Neuronal stem cell (in vitro differentiated cells): Measurements from ENCODE around the gene GRIA1.

Experiments used
- DNase-seq: peaks from one replicate; pipeline ENCODE4 v3.0.0-alpha.2; 2013; ENCODE audit warnings: low spot score
- H2AFZ ChIP-seq: one replicate; pipeline ENCODE4 v1.6.1; 2013; ENCODE audit warnings: mild to moderate bottlenecking, low read length, inconsistent platforms
- H2AK5ac ChIP-seq: 2 replicates; pipeline ENCODE4 v1.6.1; 2013; ENCODE audit warnings: low read depth, mild to moderate bottlenecking, inconsistent platforms, low read length, moderate library complexity, mixed read lengths
- H2BK120ac ChIP-seq: 2 replicates; pipeline ENCODE4 v1.6.1; 2013; ENCODE audit warnings: low read depth, mild to moderate bottlenecking, inconsistent platforms, low read length, moderate library complexity, mixed read lengths
- H2BK12ac ChIP-seq: one replicate; pipeline ENCODE4 v1.6.1; 2013; ENCODE audit warnings: low read length, inconsistent platforms
- H2BK15ac ChIP-seq: 2 replicates; pipeline ENCODE4 v1.6.1; 2013; ENCODE audit warnings: mild to moderate bottlenecking, low read length, inconsistent platforms, mixed read lengths
- H2BK5ac ChIP-seq: one replicate; pipeline ENCODE4 v1.6.1; 2013; ENCODE audit warnings: inconsistent platforms, mild to moderate bottlenecking, low read length, moderate library complexity
- H3K14ac ChIP-seq: one replicate; pipeline ENCODE4 v1.6.1; 2013; ENCODE audit warnings: low read length, inconsistent platforms
- H3K18ac ChIP-seq: 2 replicates; pipeline ENCODE4 v1.6.1; 2013; ENCODE audit warnings: low read length, inconsistent platforms
- H3K23ac ChIP-seq: 2 replicates; pipeline ENCODE4 v1.6.1; 2013; ENCODE audit warnings: low read depth, mild to moderate bottlenecking, mixed read lengths, low read length, inconsistent platforms; ENCODE audit not compliant: poor library complexity
- H3K27ac ChIP-seq: replicated peaks from 3 replicates; pipeline ENCODE4 v1.5.1; 2013; ENCODE audit warnings: low read length, inconsistent platforms
- H3K27me3 ChIP-seq, 3 experiments: 2 replicates each; pipeline ENCODE4 v1.6.1; 2013; ENCODE audit warnings: low read length in 3 of 3, mild to moderate bottlenecking in 2 of 3, inconsistent platforms in 1 of 3, low read depth in 1 of 3, mixed read lengths in 1 of 3, moderate library complexity in 1 of 3; ENCODE audit not compliant: control insufficient read depth in 3 of 3, insufficient read depth in 3 of 3
- H3K36me3 ChIP-seq, 2 donors: replicated peaks in 1 of 2; 2 replicates each; pipeline ENCODE4 v1.6.1; 2013; ENCODE audit warnings: low read length in 2 of 2; ENCODE audit not compliant: control insufficient read depth in 2 of 2, insufficient read depth in 2 of 2
- H3K4ac ChIP-seq: 2 replicates; pipeline ENCODE4 v1.6.1; 2013; ENCODE audit warnings: inconsistent platforms, mild to moderate bottlenecking, low read length, moderate library complexity
- H3K4me1 ChIP-seq, 2 donors: 1 replicate in 1 of 2; 2 replicates in 1 of 2; pipeline ENCODE4 v1.6.1; 2013; ENCODE audit warnings: low read length in 2 of 2, low read depth in 1 of 2; ENCODE audit not compliant: control insufficient read depth in 2 of 2, insufficient read depth in 1 of 2
- H3K4me2 ChIP-seq: one replicate; pipeline ENCODE4 v1.6.1; 2013; ENCODE audit warnings: mild to moderate bottlenecking, low read length, inconsistent platforms; ENCODE audit not compliant: insufficient read depth, poor library complexity, severe bottlenecking
- H3K4me3 ChIP-seq, 2 donors: 2 replicates each; pipeline ENCODE4 v1.5.1; 2013; ENCODE audit warnings: low read length in 2 of 2, mild to moderate bottlenecking in 2 of 2, inconsistent platforms in 1 of 2, moderate library complexity in 1 of 2
- H3K79me1 ChIP-seq: one replicate; pipeline ENCODE4 v1.6.1; 2013; ENCODE audit warnings: low read depth, mild to moderate bottlenecking, inconsistent platforms, low read length, moderate library complexity
- H3K9ac ChIP-seq: one replicate; pipeline ENCODE4 v1.6.1; 2013; ENCODE audit warnings: mild to moderate bottlenecking, low read depth, low read length, inconsistent platforms; ENCODE audit not compliant: poor library complexity
- H3K9me3 ChIP-seq, 2 donors: replicated peaks in 1 of 2; 2 replicates each; pipeline versions ENCODE3 to v1.6.1; 2013; ENCODE audit warnings: low read length in 2 of 2, mild to moderate bottlenecking in 2 of 2, inconsistent platforms in 1 of 2, low read depth in 1 of 2, mixed read lengths in 1 of 2, moderate library complexity in 1 of 2; ENCODE audit not compliant: control insufficient read depth in 2 of 2, insufficient read depth in 1 of 2
- H4K8ac ChIP-seq: one replicate; pipeline ENCODE4 v1.6.1; 2013; ENCODE audit warnings: low read depth, mild to moderate bottlenecking, inconsistent platforms, low read length, moderate library complexity
- H4K91ac ChIP-seq: one replicate; pipeline ENCODE4 v1.6.1; 2013; ENCODE audit warnings: low read length, low read depth, mild to moderate bottlenecking, inconsistent platforms; ENCODE audit not compliant: poor library complexity
- WGBS, 2 donors: extraction: QIAGEN DNeasy Blood & Tissue Kit; methylation state at CpG; one replicate each; pipeline ENCODE4 v1.1.7; 2013; ENCODE audit warnings: missing lambda C conversion rate in 2 of 2, mixed read lengths in 1 of 2; ENCODE audit not compliant: insufficient read length in 2 of 2, insufficient replicate concordance in 1 of 2; ENCODE audit errors: extremely low coverage in 2 of 2; 5-methylcytosine and 5-hydroxymethylcytosine counted together

Gene GRIA1

GRCh38 chr5:153807801-153808200 lies 317.3 kb downstream of the GRIA1 start:
- H3K9me3 ChIP-seq: no peaks in the 10 kb centered on the region
- no peak overlapping the region for H2AK5ac ChIP-seq
- no peak overlapping the region for H2BK5ac ChIP-seq
- H3K27me3 ChIP-seq: no peaks in the 10 kb centered on the region
- peaks cover 0 to 6% of the 10 kb centered on the region in 2 donors for H3K36me3 ChIP-seq
- no peak overlapping the region for H2BK12ac ChIP-seq
- no peak overlapping the region for H4K91ac ChIP-seq
- H3K23ac ChIP-seq: no peak overlapping the region
- H2BK15ac ChIP-seq: no peak overlapping the region
- H3K79me1 ChIP-seq: no peaks in the 10 kb centered on the region
- no peak overlapping the region for H3K4me2 ChIP-seq
- H3K4me3 ChIP-seq: no peak overlapping the region
- WGBS, 2 donors: no CpG with 5 or more reads among the region's 2 CpGs
- no peak overlapping the region for H2BK120ac ChIP-seq
- H3K18ac ChIP-seq: no peak overlapping the region
- H3K27ac ChIP-seq: peak overlapping the region; percentile 29
- H4K8ac ChIP-seq: no peak overlapping the region
- H3K9ac ChIP-seq: no peak overlapping the region
- peaks cover 11 to 15% of the 10 kb centered on the region in 2 donors for H3K4me1 ChIP-seq
- H2AFZ ChIP-seq: no peak overlapping the region
- H3K14ac ChIP-seq: no peak overlapping the region
- no peak overlapping the region for H3K4ac ChIP-seq
- peak; percentile 15 for DNase-seq

DNA sequence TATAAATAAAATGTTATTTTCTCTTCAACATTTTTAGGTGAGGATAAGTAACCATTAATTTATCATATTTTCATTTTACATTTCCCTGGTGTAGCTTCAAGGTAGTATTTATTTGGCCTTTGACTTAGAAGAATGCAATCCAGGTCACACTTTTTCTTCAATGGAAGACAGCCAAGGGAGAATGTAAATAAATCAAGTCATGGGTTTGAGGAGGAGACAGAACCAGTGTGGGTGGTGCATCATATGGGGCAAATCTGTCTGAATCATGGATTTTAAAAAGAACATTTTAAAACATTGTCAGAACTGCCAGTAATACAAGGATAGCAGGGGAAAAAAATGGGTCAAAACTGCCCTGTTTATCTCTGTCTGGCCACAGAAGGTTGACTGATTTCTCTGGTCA lies 318.7 kb downstream of the GRIA1 start:
- DNase-seq: no peak
- H3K27ac ChIP-seq: no peak overlapping the region
- no peaks in the 10 kb centered on the region for H3K79me1 ChIP-seq
- H2AK5ac ChIP-seq: no peak overlapping the region
- no peak overlapping the region for H3K14ac ChIP-seq
- no peak overlapping the region for H4K8ac ChIP-seq
- H3K9me3 ChIP-seq: no peaks in the 10 kb centered on the region
- H2AFZ ChIP-seq: no peak overlapping the region
- H2BK5ac ChIP-seq: no peak overlapping the region
- H3K4ac ChIP-seq: no peak overlapping the region
- peaks cover 0 to 1% of the 10 kb centered on the region in 2 donors for H3K36me3 ChIP-seq
- H3K4me3 ChIP-seq: no peak overlapping the region
- no peak overlapping the region for H2BK12ac ChIP-seq
- H3K9ac ChIP-seq: no peak overlapping the region
- no peak overlapping the region for H3K18ac ChIP-seq
- no peak overlapping the region for H2BK15ac ChIP-seq
- H3K27me3 ChIP-seq: no peaks in the 10 kb centered on the region
- H3K23ac ChIP-seq: no peak overlapping the region
- no peak overlapping the region for H2BK120ac ChIP-seq
- H4K91ac ChIP-seq: no peak overlapping the region
- H3K4me1 ChIP-seq: peaks cover 11 to 15% of the 10 kb centered on the region in 2 donors
- H3K4me2 ChIP-seq: no peak overlapping the region

- Histone ChIP-seq H4K8ac (no peak overlapping the region), H3K9ac (no peak overlapping the region), H3K4me2 (no peak overlapping the region), H2AFZ (no peak overlapping the region), H3K36me3 (no peaks in the 10 kb centered on the region), H3K23ac (no peak overlapping the region), H3K18ac (no peak overlapping the region), H3K27me3 (no peaks in the 10 kb centered on the region), H3K14ac (no peak overlapping the region), H2BK12ac (no peak overlapping the region), H3K4me1 (peaks cover 0 to 2% of the 10 kb centered on the region in 2 donors), H2BK120ac (no peak overlapping the region), H2BK5ac (no peak overlapping the region), H3K27ac (no peak overlapping the region), H2AK5ac (no peak overlapping the region), H3K79me1 (no peaks in the 10 kb centered on the region), H2BK15ac (no peak overlapping the region), H3K4me3 (no peak overlapping the region), H4K91ac (no peak overlapping the region), H3K4ac (no peak overlapping the region), H3K9me3 (no peaks in the 10 kb centered on the region)
- no peak for DNase-seq
- no CpG with 5 or more reads among the region's 4 CpGs for WGBS, 2 donors
Observed at GRCh38 chr5:153813901-153814300, 323.4 kb downstream of the GRIA1 start.

DNA sequence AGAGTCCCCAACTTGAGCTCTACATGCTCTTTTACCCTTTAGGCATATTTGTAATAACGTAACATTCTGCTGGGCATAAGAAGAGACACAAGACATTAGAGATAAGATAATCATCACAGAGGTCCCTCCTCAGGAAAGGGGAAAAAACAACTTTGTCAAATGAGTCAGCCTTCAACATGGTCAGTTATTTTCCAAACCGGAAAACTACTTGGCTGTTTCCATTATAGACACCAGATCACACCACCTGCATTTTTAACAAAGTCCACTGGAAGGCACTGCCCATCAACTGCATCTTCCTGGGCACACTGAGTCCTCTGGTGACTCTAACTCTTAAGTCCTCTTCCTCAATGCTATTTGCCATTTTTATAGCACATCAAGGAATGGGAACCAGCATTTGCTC lies 326.4 kb downstream of the GRIA1 start:
- Histone ChIP-seq H3K9ac (no peak overlapping the region), H3K4me3 (no peak overlapping the region), H3K27ac (no peak overlapping the region), H3K79me1 (no peaks in the 10 kb centered on the region), H3K14ac (no peak overlapping the region), H4K91ac (no peak overlapping the region), H2BK12ac (no peak overlapping the region), H3K18ac (no peak overlapping the region), H3K27me3 (no peaks in the 10 kb centered on the region), H2BK120ac (no peak overlapping the region), H3K36me3 (no peaks in the 10 kb centered on the region), H3K23ac (no peak overlapping the region), H3K4ac (no peak overlapping the region), H2BK15ac (no peak overlapping the region), H3K9me3 (no peaks in the 10 kb centered on the region), H2AFZ (no peak overlapping the region), H4K8ac (no peak overlapping the region), H3K4me2 (no peak overlapping the region), H2BK5ac (no peak overlapping the region), H3K4me1 (peaks cover 0 to 2% of the 10 kb centered on the region in 2 donors), H2AK5ac (no peak overlapping the region)
- DNase-seq: no peak
- no CpG with 5 or more reads among the region's 2 CpGs for WGBS, 2 donors
